IMR-90 (cell line): Measurements from ENCODE around the gene AFAP1L2. TPM values are rescaled to one million over a fixed set of nuclear protein-coding genes. Genes with fewer than 3 reads are reported as not detected.

ENCODE experiments used
- ATAC-seq: fragments of 200-7000 bp; cut with Tn5 transposase; 2 replicates; pipeline ENCODE4 v1.9.1; 2020; ENCODE audit warnings: low read depth, mild to moderate bottlenecking, moderate library complexity
- BruUV-seq: library from RNA; stranded (reverse); fragments of 400-500 nt; replicated peaks from 2 replicates; lab custom pipeline; 2021; lab: Mats Ljungman, UMichigan
- CTCF ChIA-PET: fragments of 300-600 bp; formaldehyde crosslinking; extraction: SDS; loops from one replicate; lab custom pipeline; 2021; ENCODE audit warnings: antibody characterized with exemption; lab: Yijun Ruan, JAX
- POLR2A ChIA-PET: fragments of 300-600 bp; sonication (Branson Sonifier 250); formaldehyde crosslinking; loops from one replicate; lab custom pipeline; 2022; ENCODE audit warnings: antibody characterized with exemption; ENCODE audit not compliant: unreplicated experiment; lab: Charles Lee
- DNase-seq: peaks from one replicate; pipeline ENCODE4 v3.0.0; 2013
- H2AFZ ChIP-seq: replicated peaks from 2 replicates; pipeline ENCODE3; 2013; ENCODE audit warnings: low read length, mild to moderate bottlenecking; ENCODE audit not compliant: poor library complexity
- H2AK5ac ChIP-seq: 2 replicates; pipeline ENCODE4 v1.6.1; 2013; ENCODE audit warnings: low read depth, low read length, inconsistent platforms
- H2AK9ac ChIP-seq: replicated peaks from 2 replicates; pipeline ENCODE3; 2013; ENCODE audit warnings: mild to moderate bottlenecking, low read depth, low read length, moderate library complexity; ENCODE audit not compliant: poor library complexity
- H2BK120ac ChIP-seq: 2 replicates; pipeline ENCODE4 v1.6.1; 2013; ENCODE audit warnings: low read depth, low read length, inconsistent platforms
- H2BK15ac ChIP-seq: 3 replicates; pipeline ENCODE4 v1.6.1; 2013; ENCODE audit warnings: low read depth, low read length, inconsistent platforms
- H2BK20ac ChIP-seq: 2 replicates; pipeline ENCODE4 v1.6.1; 2013; ENCODE audit warnings: low read depth, mild to moderate bottlenecking, inconsistent platforms, low read length, moderate library complexity
- H2BK5ac ChIP-seq: 2 replicates; pipeline ENCODE4 v1.6.1; 2013; ENCODE audit warnings: mild to moderate bottlenecking, low read depth, low read length, inconsistent platforms; ENCODE audit not compliant: poor library complexity, severe bottlenecking
- H3K14ac ChIP-seq: replicated peaks from 2 replicates; pipeline ENCODE4 v1.6.1; 2013; ENCODE audit warnings: low read depth, low read length, inconsistent platforms
- H3K18ac ChIP-seq: 2 replicates; pipeline ENCODE4 v1.6.1; 2013; ENCODE audit warnings: low read depth, low read length, control low read depth
- H3K23ac ChIP-seq: 2 replicates; pipeline ENCODE4 v1.6.1; 2013; ENCODE audit warnings: low read depth, low read length, inconsistent platforms
- H3K27ac ChIP-seq: 2 replicates; pipeline ENCODE4 v1.5.1; 2013; ENCODE audit warnings: mild to moderate bottlenecking, control low read depth, low read length; ENCODE audit not compliant: insufficient read depth
- H3K27me3 ChIP-seq: 2 replicates; pipeline ENCODE4 v1.6.1; 2013; ENCODE audit warnings: low read length; ENCODE audit not compliant: control insufficient read depth, insufficient read depth
- H3K36me3 ChIP-seq: 2 replicates; pipeline ENCODE4 v1.6.1; 2013; ENCODE audit warnings: low read length, mixed read lengths; ENCODE audit not compliant: control insufficient read depth, insufficient read depth
- H3K4ac ChIP-seq: 2 replicates; pipeline ENCODE4 v1.6.1; 2013; ENCODE audit warnings: low read depth, low read length, inconsistent platforms
- H3K4me1 ChIP-seq: 2 replicates; pipeline ENCODE4 v1.6.1; 2013; ENCODE audit warnings: low read length, mixed read lengths; ENCODE audit not compliant: control insufficient read depth, insufficient read depth
- H3K4me2 ChIP-seq: 2 replicates; pipeline ENCODE4 v1.6.1; 2013; ENCODE audit warnings: low read depth, mild to moderate bottlenecking, control low read depth, low read length, moderate library complexity
- H3K4me3 ChIP-seq: 2 replicates; pipeline ENCODE4 v1.5.1; 2013; ENCODE audit warnings: low read depth, mild to moderate bottlenecking, control low read depth, low read length, moderate library complexity; ENCODE audit not compliant: insufficient read depth
- H3K56ac ChIP-seq: 2 replicates; pipeline ENCODE4 v1.6.1; 2013; ENCODE audit warnings: low read length, inconsistent platforms; ENCODE audit not compliant: insufficient read depth; ENCODE audit errors: extremely low read depth
- H3K79me1 ChIP-seq, 2 experiments: 2 replicates each; pipeline ENCODE4 v1.6.1; 2013; ENCODE audit warnings: low read length in 2 of 2, inconsistent platforms in 1 of 2, low read depth in 1 of 2
- H3K9ac ChIP-seq: 2 replicates; pipeline ENCODE4 v1.6.1; 2013; ENCODE audit warnings: low read depth, low read length, control low read depth
- H3K9me1 ChIP-seq: 2 replicates; pipeline ENCODE4 v1.6.1; 2013; ENCODE audit warnings: low read length, inconsistent platforms; ENCODE audit not compliant: insufficient read depth
- H3K9me3 ChIP-seq: 2 replicates; pipeline ENCODE4 v1.6.1; 2013; ENCODE audit warnings: low read length; ENCODE audit not compliant: control insufficient read depth, insufficient read depth
- H4K20me1 ChIP-seq: 2 replicates; pipeline ENCODE4 v1.6.1; 2013; ENCODE audit warnings: low read length, inconsistent platforms; ENCODE audit not compliant: insufficient read depth
- H4K5ac ChIP-seq: 2 replicates; pipeline ENCODE4 v1.6.1; 2013; ENCODE audit warnings: mild to moderate bottlenecking, low read depth, low read length, control low read depth
- H4K8ac ChIP-seq, 2 experiments: 2 replicates each; pipeline ENCODE4 v1.6.1; 2013; ENCODE audit warnings: low read depth in 2 of 2, low read length in 2 of 2, control low read depth in 1 of 2, inconsistent platforms in 1 of 2
- H4K91ac ChIP-seq: 2 replicates; pipeline ENCODE4 v1.6.1; 2013; ENCODE audit warnings: low read depth, low read length, inconsistent platforms; ENCODE audit not compliant: insufficient read depth
- CEBPB ChIP-seq: IDR thresholded peaks from 2 replicates; pipeline ENCODE4 v1.6.1; 2012; ENCODE audit warnings: low read depth, low read length, improper control_type of control experiment
- WGBS, 2 experiments: methylation state at CpG; one replicate each; pipeline versions ENCODE4 v1.1.5 to v1.1.7; 2013; ENCODE audit warnings: missing lambda C conversion rate in 2 of 2; ENCODE audit not compliant: insufficient read length in 1 of 2; ENCODE audit errors: extremely low coverage in 2 of 2; 5-methylcytosine and 5-hydroxymethylcytosine counted together
- dilution Hi-C: fragments of 300-500 bp; cut with HindIII; formaldehyde crosslinking; loops from one replicate; pipeline ENCODE4 v1.14.3; 2018; ENCODE audit warnings: low sequenced_read_pairs; ENCODE audit not compliant: unreplicated experiment
- in situ Hi-C: fragments of 300-500 bp; cut with MboI; formaldehyde crosslinking; loops from 3 replicates; pipeline ENCODE4 v1.14.3; 2019; ENCODE audit warnings: low sequenced_read_pairs, inconsistent platforms, mixed read lengths
- intact Hi-C: fragments of 100-400 bp; cut with micrococcal nuclease; formaldehyde crosslinking; loops from 2 replicates; pipeline ENCODE4 v1.10.0; 2022
- polyA plus RNA-seq, 3 experiments: library from polyadenylated mRNA; depleted of rRNA; stranded (reverse); fragments of >200 nt; gene quantifications; 2 replicates each; pipeline ENCODE4 v1.2.3, GENCODE V29; 2012; ENCODE audit warnings: low replicate concordance in 1 of 3
- total RNA-seq: library from RNA; depleted of rRNA; stranded (reverse); fragments of >200 nt; gene quantifications from 2 replicates; pipeline ENCODE4 v1.2.3, GENCODE V29; 2012

AFAP1L2 gene
- total and polyA plus RNA-seq, 2 of the 4 experiments (the other 2 are of a cell fraction): under 0.01 to 0.10 TPM

GRCh38 chr10:114273910-114274309 is 130.4 kb downstream of the AFAP1L2 start:
- dilution Hi-C loops (no loop called here), intact Hi-C loops (no loop called here), in situ Hi-C loops (no loop called here)
- ChIA-PET POLR2A (no interaction called here), CTCF (interaction anchor here (1.0 kb wide), 1 partner anchor 16 kb away, joined by 3 read pairs; no protein-coding TSS in a partner anchor)
- no peak for TF ChIP-seq CEBPB
- Histone ChIP-seq H3K9me1 (peaks cover 12% of the 10 kb centered on the region), H3K23ac (no peak overlapping the region), H3K4me3 (no peak overlapping the region), H3K4ac (no peak overlapping the region), H3K27ac (no peak overlapping the region), H2BK20ac (no peak overlapping the region), H3K9me3 (no peaks in the 10 kb centered on the region), H3K9ac (no peak overlapping the region), H2AFZ (no peak overlapping the region), H4K8ac (no peak overlapping the region), H2AK5ac (no peak overlapping the region), H3K36me3 (no peaks in the 10 kb centered on the region), H3K14ac (no peak overlapping the region), H2BK120ac (no peak overlapping the region), H3K56ac (no peak overlapping the region), H3K4me1 (peaks cover 6% of the 10 kb centered on the region), H2BK15ac (no peak overlapping the region), H4K20me1 (peaks cover 7% of the 10 kb centered on the region; the same call in 1 of the 2 replicates), H3K4me2 (no peak overlapping the region), H3K27me3 (peaks cover 21% of the 10 kb centered on the region), H4K5ac (no peak overlapping the region), H2BK5ac (no peak overlapping the region), H4K91ac (no peak overlapping the region), H3K18ac (no peak overlapping the region), H3K79me1 (no peaks in the 10 kb centered on the region), H2AK9ac (no peak overlapping the region)
- no TSS peak for BruUV-seq
- 80% methylated on average over 1 of the region's 3 CpGs; no CpG with 5 or more reads in 1 of the 2 experiments for WGBS, 2 experiments
- DNase-seq (no peak), ATAC-seq (no peak)
